ENCODE results near the gene MCUR1.

GRCh38 chr6:13743736-13744127, 70.6 kb downstream of the MCUR1 start:
- TF ChIP-seq POLR2A (IDR thresholded peaks at IDR 0.05; ENCODE audit: low read length), result no peak
- no peak for TF ChIP-seq GATA1 (IDR thresholded peaks at IDR 0.05; ENCODE audit: low read depth, low read length)
